Ammon's horn (tissue), 1 donor: ENCODE results near the gene LSAMP.

Experiments
- DNase-seq: peaks from one replicate; pipeline ENCODE4 v3.0.0-alpha.2; 2016; ENCODE audit warnings: low spot score

Gene LSAMP

GRCh38 chr3:116356056-116356455 lies 89.2 kb downstream of the LSAMP start:
- no peak for DNase-seq

DNA sequence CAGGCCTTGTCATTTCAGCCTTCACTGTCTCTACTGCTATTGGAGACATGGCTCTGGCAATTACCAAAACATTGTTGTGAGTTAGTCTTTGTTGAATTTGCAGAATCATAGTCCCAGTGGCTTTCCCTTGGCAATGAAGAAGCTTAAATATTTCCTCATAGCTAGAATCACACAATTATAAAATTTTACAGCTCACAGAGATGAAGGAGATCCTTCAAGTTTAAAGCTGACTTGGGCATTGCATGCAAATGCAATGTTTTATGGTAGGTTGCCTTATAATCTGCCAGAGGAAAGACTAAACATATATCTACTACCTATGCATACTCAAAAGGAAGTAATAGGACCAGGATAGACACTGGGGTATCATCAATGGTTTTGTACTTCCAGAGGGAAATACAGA lies 90.9 kb downstream of the LSAMP start:
- no peak for DNase-seq

GRCh38 chr3:116350119-116350733 lies 95.1 kb downstream of the LSAMP start:
- DNase-seq: no peak

GRCh38 chr3:116348216-116348615 lies 97.1 kb downstream of the LSAMP start:
- DNase-seq: no peak

GRCh38 chr3:116342499-116342898 lies 102.8 kb downstream of the LSAMP start:
- DNase-seq: no peak

DNA sequence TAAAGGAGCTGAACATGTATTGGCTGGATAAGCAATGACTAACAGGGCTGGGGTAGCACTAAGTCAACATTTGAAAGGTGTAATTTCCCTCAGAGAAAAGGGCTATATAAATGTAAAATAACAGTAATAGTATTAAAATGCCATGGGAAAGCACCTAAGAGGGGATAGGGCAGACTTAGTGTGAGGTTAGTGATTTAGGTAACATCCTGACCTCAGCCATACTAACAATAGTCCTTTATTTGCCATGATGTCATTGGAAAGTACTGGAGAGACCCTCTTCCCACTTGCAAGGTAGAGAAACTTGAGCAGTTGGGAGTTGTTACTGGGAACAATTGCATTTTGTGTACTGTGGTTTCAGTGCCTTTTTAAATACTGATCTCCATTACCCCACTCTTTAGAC lies 103.4 kb downstream of the LSAMP start:
- DNase-seq: no peak

GRCh38 chr3:116341381-116341780 lies 103.9 kb downstream of the LSAMP start:
- DNase-seq: no peak

DNA sequence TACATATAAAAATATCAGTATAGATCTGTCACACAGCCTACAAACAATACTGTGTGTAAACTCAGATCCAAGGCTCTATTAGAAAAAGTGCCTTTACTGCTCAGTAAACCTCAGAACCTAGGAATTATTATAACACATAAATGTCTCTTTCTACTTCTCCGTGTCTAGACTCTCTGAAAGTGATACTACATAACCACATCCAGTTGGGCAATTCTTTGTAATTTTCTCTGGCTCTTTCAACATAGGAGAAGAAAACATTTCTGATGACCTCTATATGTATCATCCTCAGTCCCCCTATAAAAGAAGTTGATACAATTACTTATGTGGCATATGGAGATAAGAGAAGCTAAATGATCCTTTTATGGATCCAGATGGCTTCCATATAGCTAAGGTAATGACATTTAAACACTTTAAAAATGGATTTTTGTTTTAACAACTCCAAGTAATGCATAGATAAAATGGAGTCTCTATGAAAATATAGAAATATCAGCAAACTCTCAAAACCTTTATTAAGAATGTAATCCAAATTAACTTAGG lies 104.5 kb downstream of the LSAMP start:
- no peak for DNase-seq

- DNase-seq: peak; percentile 36
Observed at GRCh38 chr3:116339441-116340028, 105.8 kb downstream of the LSAMP start.

DNA sequence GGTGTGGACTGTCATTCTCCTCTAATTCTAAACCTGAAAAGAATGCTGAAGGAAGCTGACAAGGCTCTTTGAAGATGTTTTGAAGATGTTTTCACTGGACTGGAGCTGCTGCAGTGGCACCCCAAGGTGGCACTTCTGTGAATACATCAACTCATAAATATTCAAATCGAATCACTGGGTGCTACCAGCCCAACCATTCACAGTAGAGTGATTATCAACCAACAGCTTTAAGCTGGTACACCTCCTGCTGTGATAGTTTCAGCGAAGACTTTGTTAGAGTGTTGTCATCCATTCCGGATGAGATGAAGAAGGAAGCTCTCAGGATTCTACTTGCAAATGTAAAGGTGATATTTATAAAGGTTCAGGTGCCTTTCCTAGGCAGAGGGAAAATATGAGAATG lies 106.6 kb downstream of the LSAMP start:
- DNase-seq: no peak

- no peak for DNase-seq
Observed at GRCh38 chr3:116337229-116337628, 108.1 kb downstream of the LSAMP start.

DNA sequence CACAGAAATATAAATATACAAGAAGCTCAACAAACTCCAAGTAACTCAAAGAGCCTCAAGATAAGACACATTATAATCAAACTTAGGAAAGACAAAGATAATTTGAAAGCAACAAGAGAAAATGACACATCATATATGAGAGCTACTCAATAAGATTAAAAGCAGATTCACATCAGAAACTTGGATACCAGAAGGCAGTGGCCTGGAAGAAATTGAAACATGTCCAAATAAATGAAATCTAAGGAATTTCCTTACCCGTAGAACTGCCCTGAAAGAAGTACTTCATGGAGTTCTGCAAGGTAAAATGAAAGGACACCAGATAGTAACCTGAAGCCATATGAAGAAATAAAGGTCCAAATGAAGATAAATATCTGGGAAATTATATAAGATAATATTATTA lies 113.9 kb downstream of the LSAMP start:
- no peak for DNase-seq

- DNase-seq: no peak
Observed at GRCh38 chr3:116322750-116323375, 122.4 kb downstream of the LSAMP start.

GRCh38 chr3:116318370-116318769 lies 126.9 kb downstream of the LSAMP start:
- no peak for DNase-seq

- no peak for DNase-seq
Observed at GRCh38 chr3:116316771-116317170, 128.5 kb downstream of the LSAMP start.

GRCh38 chr3:116314476-116314875 lies 130.8 kb downstream of the LSAMP start:
- DNase-seq: no peak

DNA sequence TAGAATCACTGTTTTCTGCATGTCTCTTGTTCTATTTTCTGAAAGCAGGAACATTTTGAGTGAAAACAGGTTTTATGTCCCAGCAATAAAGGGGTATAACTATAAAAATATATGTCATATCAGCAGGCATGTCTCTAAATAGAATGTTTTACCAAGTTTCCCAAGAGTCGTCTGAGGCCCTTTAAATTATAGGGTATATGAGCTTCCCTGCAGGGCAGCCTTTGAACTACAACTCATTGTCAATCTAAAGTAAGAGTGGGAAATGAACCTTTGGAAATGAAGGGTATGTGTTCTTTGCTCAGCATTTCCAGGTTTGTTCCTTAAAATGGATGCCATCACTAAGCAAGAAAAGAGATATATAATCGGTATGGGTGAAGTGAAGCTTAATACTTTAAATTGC lies 138.6 kb downstream of the LSAMP start:
- DNase-seq: no peak

- DNase-seq: no peak
Observed at GRCh38 chr3:116306149-116306548, 139.1 kb downstream of the LSAMP start.

DNA sequence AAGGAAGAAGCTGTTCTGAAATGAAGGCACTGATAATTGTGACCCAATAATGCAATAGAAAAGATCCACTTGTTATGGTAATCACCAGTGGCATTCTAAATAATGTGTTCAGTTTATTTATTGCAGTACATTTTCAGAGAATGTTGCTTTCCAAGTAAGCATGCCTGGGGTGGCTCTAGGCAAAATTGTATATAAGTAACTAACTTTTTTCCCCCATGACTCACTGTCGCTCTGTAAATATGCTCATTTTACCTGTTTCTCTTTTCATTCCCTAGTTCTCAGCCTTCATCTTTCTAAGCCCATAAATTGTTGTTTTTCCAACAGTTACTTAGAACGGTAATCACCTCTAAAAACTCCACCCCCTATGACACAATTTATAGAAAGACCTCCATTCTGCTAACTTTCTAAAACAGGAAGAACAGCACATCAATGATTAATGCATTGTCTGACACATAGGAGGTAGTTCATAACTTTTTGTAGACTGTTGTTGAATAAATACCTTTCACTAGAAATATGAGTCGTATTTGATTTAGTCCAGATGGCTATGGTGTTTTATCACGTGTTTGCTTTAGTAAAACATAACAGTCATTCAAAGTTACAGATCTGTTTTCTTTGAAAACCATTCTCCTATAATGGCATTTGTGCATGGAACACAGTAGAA lies 143.1 kb downstream of the LSAMP start:
- DNase-seq: no peak

GRCh38 chr3:116301422-116301821 lies 143.9 kb downstream of the LSAMP start:
- no peak for DNase-seq

- no peak for DNase-seq
Observed at GRCh38 chr3:116300226-116300625, 145.1 kb downstream of the LSAMP start.

DNA sequence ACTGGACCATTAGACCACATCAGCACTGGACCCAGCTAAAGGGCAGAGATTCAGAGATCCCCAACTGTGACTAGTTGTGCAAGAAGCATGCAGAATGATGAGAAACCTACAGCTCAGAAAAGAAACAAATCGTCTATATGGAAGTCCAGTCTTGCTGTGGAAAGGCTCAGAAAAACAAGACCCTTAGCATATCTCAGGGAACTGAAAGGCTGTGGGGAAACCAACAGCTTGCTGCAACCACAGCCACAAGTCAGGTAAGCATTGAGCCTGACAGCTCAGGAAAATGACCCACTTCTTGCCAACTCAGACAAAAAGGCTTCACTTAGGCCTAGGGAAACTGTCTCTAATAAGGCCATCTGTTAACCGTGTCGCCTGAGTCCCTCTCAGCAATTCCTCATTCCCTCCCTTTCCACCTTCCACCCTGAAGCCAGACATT lies 145.6 kb downstream of the LSAMP start:
- no peak for DNase-seq

- DNase-seq: no peak
Observed at GRCh38 chr3:116298151-116298550, 147.1 kb downstream of the LSAMP start.
